ENCODE measurements around the gene TSPAN17.

TSPAN17 gene

DNA sequence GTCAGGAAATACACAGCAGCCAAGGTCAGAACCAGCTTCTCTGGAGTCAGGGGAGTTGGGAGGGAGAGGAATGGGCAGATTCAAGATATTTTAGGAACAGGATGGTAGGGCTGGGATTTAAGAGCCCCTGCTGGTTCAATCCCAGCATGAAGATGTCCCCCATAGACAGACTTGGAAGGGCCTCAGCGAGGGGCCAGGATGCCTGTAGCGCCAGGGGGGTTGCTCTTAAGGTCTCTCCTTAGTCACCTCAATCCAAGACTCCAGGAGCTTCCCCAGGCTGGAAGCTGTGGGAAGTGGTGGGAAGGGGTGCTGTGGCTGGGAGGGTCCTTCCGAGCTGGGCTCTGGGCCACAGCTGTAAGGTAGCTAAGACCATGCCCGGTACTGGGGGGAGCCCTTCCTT lies 8.1 kb upstream of the TSPAN17 start:
- TF ChIP-seq, protein P1, sequence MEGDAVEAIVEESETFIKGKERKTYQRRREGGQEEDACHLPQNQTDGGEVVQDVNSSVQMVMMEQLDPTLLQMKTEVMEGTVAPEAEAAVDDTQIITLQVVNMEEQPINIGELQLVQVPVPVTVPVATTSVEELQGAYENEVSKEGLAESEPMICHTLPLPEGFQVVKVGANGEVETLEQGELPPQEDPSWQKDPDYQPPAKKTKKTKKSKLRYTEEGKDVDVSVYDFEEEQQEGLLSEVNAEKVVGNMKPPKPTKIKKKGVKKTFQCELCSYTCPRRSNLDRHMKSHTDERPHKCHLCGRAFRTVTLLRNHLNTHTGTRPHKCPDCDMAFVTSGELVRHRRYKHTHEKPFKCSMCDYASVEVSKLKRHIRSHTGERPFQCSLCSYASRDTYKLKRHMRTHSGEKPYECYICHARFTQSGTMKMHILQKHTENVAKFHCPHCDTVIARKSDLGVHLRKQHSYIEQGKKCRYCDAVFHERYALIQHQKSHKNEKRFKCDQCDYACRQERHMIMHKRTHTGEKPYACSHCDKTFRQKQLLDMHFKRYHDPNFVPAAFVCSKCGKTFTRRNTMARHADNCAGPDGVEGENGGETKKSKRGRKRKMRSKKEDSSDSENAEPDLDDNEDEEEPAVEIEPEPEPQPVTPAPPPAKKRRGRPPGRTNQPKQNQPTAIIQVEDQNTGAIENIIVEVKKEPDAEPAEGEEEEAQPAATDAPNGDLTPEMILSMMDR (IDR thresholded peaks at IDR 0.05): no peak

DNA sequence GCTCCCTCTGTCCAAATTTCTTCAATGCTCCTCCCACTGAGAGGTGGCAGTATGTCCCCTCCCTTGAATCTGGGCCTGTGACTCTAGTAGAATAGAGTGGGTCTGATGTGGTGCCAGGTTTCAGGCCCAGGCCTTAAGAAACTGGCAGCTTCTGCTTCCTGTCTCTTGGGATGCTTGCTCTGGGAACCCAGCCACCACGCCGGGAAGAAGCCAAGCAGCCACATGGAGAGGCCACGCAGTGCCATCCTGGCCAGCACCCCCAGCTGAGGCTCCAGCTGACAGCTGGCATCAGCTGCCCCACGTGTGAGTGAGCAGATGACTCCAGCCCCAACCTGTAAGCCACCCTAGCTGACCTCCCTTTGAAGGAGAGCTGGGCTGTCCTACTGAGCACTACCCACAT lies 7.3 kb upstream of the TSPAN17 start:
- TF ChIP-seq, protein P1 (IDR thresholded peaks at IDR 0.05): no peak

DNA sequence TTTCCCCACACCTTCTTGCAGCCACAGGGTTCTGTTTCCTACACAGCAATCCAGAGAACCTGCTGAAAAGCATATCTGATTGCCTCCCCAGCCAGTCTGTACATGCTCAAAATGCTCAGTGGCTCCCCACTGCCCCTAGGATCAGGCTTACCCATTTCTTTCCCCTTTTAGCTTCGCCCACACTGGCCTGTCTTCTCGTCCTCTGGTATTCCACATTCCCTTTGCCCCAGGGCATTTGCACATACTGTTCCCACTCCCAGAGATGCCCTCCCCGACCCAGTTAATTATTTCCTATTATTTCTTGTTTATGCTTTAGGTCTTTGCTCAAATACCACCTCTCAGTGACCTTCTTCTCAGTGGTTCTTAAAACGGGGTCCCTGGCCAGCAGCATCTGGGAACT lies 6.7 kb upstream of the TSPAN17 start:
- TF ChIP-seq, protein P1 (IDR thresholded peaks at IDR 0.05): no peak

DNA sequence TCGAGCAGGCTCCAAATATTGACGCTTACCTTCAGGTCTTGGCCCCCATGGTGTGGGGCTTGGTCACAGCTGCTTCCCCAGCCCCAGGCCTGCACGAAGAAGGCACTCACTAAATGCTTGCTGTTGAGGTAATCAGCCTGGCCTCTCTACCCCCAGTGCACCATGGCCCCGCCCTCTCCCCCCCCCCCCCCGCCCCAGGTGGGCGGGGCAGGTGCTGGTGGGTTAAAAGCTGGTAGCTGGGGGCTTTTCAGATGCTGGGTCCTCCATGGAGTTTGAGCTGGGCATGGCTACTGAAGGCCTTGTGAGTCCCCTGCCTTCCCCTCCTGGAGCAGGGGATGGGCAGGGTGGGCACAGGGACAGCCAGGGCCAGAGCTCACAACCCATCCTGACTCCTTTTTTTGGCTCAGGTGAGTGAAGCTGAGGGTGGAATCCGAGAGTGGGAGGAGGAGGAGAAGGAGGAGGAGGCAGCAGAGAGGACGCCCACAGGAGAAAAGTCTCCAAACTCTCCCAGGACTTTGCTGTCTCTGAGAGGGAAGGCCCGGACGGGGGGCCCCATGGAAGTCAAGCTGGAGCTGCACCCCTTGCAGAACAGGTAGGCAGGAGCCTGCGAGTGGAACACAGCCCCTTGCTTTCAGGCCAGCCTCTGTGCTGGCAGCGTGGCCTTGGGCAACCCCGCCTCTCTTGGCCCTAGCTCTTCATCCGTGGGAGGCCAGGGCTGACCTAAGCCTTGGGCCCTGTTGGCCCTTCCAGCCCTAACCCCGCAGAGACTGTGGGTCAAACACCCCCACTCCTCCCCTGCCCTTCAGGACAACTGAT lies 4.4 kb upstream of the TSPAN17 start:
- TF ChIP-seq, protein P1 (IDR thresholded peaks at IDR 0.05): no peak

DNA sequence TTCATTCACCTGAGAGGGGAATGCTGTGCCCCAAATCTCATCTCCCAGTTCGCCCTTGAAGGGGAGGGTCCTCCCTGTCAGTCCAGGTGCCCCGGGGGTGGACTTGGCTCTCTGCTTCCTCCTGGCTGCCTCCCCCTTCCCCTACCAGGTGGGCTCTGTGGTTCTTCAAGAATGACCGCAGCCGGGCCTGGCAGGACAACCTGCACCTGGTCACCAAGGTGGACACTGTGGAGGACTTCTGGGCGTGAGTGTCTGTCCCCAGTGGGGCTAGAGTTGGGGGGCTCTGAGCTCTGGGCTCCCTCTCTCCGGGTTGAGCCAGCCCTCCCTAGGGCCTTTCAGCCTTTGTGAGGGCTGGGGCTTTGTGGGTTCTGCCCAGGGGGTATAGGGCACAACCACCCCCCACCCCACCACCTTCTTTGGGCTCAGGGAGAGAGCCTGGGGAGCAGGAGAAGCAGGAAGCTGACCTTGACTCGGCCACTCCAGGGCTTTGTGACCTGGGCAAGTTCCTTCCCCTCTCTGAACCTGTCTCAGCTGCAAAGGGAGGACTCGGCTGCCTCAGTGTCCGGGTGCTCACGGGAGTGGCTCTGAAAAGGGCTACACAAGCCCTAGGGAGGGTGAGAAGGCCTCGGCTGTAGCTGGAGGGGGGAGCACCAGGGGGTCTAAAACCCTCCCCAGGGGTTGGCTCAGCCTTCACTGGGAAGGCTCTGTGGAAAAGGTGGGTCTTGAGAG lies 3.6 kb upstream of the TSPAN17 start:
- TF ChIP-seq, protein P1 (IDR thresholded peaks at IDR 0.05): no peak

DNA sequence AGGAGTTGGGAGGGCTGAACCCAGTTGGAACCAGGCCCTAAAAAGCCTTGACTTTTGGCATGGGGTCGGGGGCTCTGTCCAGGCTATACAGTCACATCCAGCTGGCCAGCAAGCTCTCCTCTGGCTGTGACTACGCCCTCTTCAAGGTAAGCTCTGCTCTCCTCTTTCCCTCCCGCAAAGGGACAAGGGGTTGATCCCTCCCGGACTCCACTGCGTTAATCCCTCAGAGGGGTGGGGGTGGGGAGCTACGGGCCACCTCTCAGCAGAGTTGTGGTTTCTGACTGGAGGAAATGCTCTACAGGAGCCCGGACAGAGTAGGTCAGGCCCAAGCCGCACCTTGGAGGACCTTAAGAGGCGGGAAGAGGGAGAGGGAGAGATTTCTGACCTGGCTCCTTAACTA lies 3.0 kb upstream of the TSPAN17 start:
- TF ChIP-seq, protein P1 (IDR thresholded peaks at IDR 0.05): no peak

DNA sequence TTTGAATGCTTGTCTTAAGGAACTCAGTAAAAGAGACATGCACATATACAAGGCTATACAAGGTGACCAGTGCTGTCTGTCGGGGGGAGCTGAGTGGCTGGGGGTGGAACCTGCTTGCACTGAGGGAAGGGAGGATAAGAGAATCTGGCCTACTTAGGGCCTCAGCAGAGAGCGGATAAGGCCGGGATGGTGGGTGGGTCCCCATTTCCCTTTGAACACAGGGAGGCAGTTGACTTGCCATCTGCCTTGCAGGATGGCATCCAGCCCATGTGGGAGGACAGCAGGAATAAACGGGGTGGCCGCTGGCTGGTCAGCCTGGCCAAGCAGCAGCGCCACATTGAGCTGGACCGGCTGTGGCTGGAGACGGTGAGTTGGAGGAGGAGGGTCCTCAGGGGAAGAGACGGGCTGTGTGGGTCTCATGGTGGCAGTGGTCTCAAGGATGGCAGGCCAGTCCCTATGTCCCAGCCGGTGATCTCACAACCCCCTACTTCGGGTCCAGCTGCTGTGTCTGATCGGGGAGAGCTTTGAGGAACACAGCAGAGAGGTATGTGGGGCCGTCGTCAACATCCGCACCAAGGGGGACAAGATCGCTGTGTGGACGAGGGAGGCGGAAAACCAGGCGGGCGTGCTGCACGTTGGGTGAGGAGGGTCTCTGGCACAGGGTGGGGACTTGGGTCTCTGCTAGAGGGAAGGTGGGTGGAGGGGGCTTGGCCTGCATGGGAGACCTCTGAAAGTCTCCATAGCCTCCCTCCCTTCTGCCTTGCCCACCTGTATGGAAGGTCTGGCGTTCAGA lies 2.2 kb upstream of the TSPAN17 start:
- TF ChIP-seq, protein P1 (IDR thresholded peaks at IDR 0.05): no peak

Measured in LNCAP (cell line).